SK-N-SH (cell line): ENCODE measurements around the gene PRIM2.

Experiments used
- FOXM1 ChIP-seq: IDR thresholded peaks from 2 replicates; pipeline ENCODE4 v1.4.0; 2012; ENCODE audit warnings: low read depth, mild to moderate bottlenecking
- YY1 ChIP-seq: IDR thresholded peaks from 2 replicates; pipeline ENCODE4 v1.4.0; 2012; ENCODE audit warnings: low read depth, mild to moderate bottlenecking
- TF ChIP-seq, protein P1 (sequence below): fragments of 200-600 bp; sonication (generic); IDR thresholded peaks from 2 replicates; pipeline ENCODE4 v1.6.1; 2017; ENCODE audit warnings: antibody characterized with exemption, mild to moderate bottlenecking, moderate library complexity

DNA sequence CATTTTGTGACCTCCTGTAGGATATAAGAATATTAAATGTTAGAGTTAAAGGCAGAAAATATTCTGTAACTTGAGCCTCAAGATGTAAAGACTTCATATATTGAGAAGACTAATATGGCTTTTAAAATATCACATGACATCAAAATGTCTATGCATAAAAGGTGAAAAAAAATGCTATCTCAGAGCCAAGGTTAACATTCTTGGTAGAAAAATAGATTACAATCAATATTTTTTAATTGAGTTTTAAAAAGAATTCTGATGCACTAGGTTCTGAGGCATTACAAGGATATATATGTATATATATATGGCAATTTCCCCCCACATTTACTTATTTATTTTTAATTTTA is 49.2 kb upstream of the PRIM2 start:
- no peak for TF ChIP-seq YY1
- TF ChIP-seq, protein P1, sequence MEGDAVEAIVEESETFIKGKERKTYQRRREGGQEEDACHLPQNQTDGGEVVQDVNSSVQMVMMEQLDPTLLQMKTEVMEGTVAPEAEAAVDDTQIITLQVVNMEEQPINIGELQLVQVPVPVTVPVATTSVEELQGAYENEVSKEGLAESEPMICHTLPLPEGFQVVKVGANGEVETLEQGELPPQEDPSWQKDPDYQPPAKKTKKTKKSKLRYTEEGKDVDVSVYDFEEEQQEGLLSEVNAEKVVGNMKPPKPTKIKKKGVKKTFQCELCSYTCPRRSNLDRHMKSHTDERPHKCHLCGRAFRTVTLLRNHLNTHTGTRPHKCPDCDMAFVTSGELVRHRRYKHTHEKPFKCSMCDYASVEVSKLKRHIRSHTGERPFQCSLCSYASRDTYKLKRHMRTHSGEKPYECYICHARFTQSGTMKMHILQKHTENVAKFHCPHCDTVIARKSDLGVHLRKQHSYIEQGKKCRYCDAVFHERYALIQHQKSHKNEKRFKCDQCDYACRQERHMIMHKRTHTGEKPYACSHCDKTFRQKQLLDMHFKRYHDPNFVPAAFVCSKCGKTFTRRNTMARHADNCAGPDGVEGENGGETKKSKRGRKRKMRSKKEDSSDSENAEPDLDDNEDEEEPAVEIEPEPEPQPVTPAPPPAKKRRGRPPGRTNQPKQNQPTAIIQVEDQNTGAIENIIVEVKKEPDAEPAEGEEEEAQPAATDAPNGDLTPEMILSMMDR: no peak
- TF ChIP-seq FOXM1: no peak
